ENCODE data around the gene UBL4A. TPM values are rescaled to one million over a fixed set of nuclear protein-coding genes. Genes with fewer than 3 reads are reported as not detected.
A peak's percentile ranks its signal among the peaks of the same experiment; 100 is the strongest.

UBL4A gene
- total RNA-seq, 1 donor from 2014 or later, result 34.0 TPM

- TF ChIP-seq CTCF (IDR thresholded peaks at IDR 0.05), result no peak
- ATAC-seq, result no peak
- no peak overlapping the region for H3K27ac ChIP-seq
- H3K36me3 ChIP-seq, result no peaks in the 10 kb centered on the region
- H3K9me3 ChIP-seq, result no peaks in the 10 kb centered on the region
- no peak for DNase-seq
- intact Hi-C loops (cut with DNase I), result no loop called here
- no peaks in the 10 kb centered on the region for H3K4me1 ChIP-seq
- no peak overlapping the region for H3K4me3 ChIP-seq
- no peaks in the 10 kb centered on the region for H3K27me3 ChIP-seq (ENCODE audit: low read depth)
Measured at GRCh38 chrX:154495472-154495922, 9.1 kb upstream of the UBL4A start.

- DNase-seq, result no peak
- H3K4me3 ChIP-seq, result no peak overlapping the region
- ATAC-seq, result no peak
- H3K27me3 ChIP-seq (ENCODE audit: low read depth), result no peaks in the 10 kb centered on the region
- TF ChIP-seq CTCF (IDR thresholded peaks at IDR 0.05), result no peak
- H3K27ac ChIP-seq, result no peak overlapping the region
- no peaks in the 10 kb centered on the region for H3K9me3 ChIP-seq
- peaks cover under 1% of the 10 kb centered on the region for H3K4me1 ChIP-seq
- intact Hi-C loops (cut with DNase I), result no loop called here
- H3K36me3 ChIP-seq, result no peaks in the 10 kb centered on the region
Measured at GRCh38 chrX:154494715-154495114, 8.3 kb upstream of the UBL4A start.

- peaks cover 19% of the 10 kb centered on the region for H3K4me1 ChIP-seq
- intact Hi-C loops (cut with DNase I), result no loop called here
- H3K9me3 ChIP-seq, result no peaks in the 10 kb centered on the region
- H3K4me3 ChIP-seq, result peak within 1 kb of the TSS; percentile 63
- no peak for TF ChIP-seq CTCF (IDR thresholded peaks at IDR 0.05)
- H3K36me3 ChIP-seq, result no peaks in the 10 kb centered on the region
- H3K27me3 ChIP-seq (ENCODE audit: low read depth), result no peaks in the 10 kb centered on the region
- DNase-seq (peak; percentile 95), ATAC-seq (peak; percentile 92 to 96)
- H3K27ac ChIP-seq, result peak within 1 kb of the TSS; percentile 94
Measured at GRCh38 chrX:154490414-154491083, 4.1 kb upstream of the UBL4A start, which contains the start of gene SLC10A3. Gene SLC10A3, minus strand, starts transcription at chrX:154490629. Its CDS starts 1,689 bp downstream, at chrX:154488940.

GRCh38 chrX:154490021-154490413, 3.6 kb upstream of the UBL4A start:
- Histone ChIP-seq H3K4me3 (peak overlapping the region; percentile 63), H3K27ac (peak overlapping the region; percentile 94), H3K9me3 (no peaks in the 10 kb centered on the region), H3K4me1 (peaks cover 24% of the 10 kb centered on the region), H3K36me3 (peaks cover 3% of the 10 kb centered on the region), H3K27me3 (ENCODE audit: low read depth) (no peaks in the 10 kb centered on the region)
- DNase-seq, result no peak
- no peak for TF ChIP-seq CTCF (IDR thresholded peaks at IDR 0.05)
- ATAC-seq, result peak; percentile 21 to 25
- intact Hi-C loops (cut with DNase I), result no loop called here

- H3K27ac ChIP-seq, result no peak overlapping the region
- H3K27me3 ChIP-seq (ENCODE audit: low read depth), result no peaks in the 10 kb centered on the region
- no peak for TF ChIP-seq CTCF (IDR thresholded peaks at IDR 0.05)
- H3K36me3 ChIP-seq, result peaks cover 12% of the 10 kb centered on the region
- no peak for DNase-seq
- peaks cover 25% of the 10 kb centered on the region for H3K4me1 ChIP-seq
- intact Hi-C loops (cut with DNase I), result no loop called here
- no peak for ATAC-seq
- H3K9me3 ChIP-seq, result no peaks in the 10 kb centered on the region
- peak overlapping the region; percentile 63 for H3K4me3 ChIP-seq
Measured at GRCh38 chrX:154489182-154489581, 2.8 kb upstream of the UBL4A start.
